ENCODE results near the gene PCDH10. TPM values are rescaled to one million over a fixed set of nuclear protein-coding genes. Genes with fewer than 3 reads are reported as not detected.

The PCDH10 gene, protein sequence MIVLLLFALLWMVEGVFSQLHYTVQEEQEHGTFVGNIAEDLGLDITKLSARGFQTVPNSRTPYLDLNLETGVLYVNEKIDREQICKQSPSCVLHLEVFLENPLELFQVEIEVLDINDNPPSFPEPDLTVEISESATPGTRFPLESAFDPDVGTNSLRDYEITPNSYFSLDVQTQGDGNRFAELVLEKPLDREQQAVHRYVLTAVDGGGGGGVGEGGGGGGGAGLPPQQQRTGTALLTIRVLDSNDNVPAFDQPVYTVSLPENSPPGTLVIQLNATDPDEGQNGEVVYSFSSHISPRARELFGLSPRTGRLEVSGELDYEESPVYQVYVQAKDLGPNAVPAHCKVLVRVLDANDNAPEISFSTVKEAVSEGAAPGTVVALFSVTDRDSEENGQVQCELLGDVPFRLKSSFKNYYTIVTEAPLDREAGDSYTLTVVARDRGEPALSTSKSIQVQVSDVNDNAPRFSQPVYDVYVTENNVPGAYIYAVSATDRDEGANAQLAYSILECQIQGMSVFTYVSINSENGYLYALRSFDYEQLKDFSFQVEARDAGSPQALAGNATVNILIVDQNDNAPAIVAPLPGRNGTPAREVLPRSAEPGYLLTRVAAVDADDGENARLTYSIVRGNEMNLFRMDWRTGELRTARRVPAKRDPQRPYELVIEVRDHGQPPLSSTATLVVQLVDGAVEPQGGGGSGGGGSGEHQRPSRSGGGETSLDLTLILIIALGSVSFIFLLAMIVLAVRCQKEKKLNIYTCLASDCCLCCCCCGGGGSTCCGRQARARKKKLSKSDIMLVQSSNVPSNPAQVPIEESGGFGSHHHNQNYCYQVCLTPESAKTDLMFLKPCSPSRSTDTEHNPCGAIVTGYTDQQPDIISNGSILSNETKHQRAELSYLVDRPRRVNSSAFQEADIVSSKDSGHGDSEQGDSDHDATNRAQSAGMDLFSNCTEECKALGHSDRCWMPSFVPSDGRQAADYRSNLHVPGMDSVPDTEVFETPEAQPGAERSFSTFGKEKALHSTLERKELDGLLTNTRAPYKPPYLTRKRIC
- polyA plus RNA-seq (2013): 0.01 TPM

- Histone ChIP-seq H3K9me3 (ENCODE audit: control extremely low read depth in 1 of 5, control insufficient read depth in 4 of 5, insufficient read depth in 2 of 5, low read depth in 1 of 5, low read length in 4 of 5) (no peaks in the 10 kb centered on the region), H3K27me3 (replicated peaks in 2 of 5; ENCODE audit: control insufficient read depth in 4 of 5, insufficient read depth in 5 of 5, low read length in 4 of 5) (peaks cover 18 to 100% (median 69%) of the 10 kb centered on the region in 5 experiments), H3K27ac (ENCODE audit: insufficient read depth in 1 of 2, low read depth in 1 of 2, low read length in 2 of 2, poor library complexity in 1 of 2, severe bottlenecking in 2 of 2) (no peak within 1 kb of the TSS), H3K4me1 (ENCODE audit: control extremely low read depth in 1 of 4, control insufficient read depth in 4 of 4, insufficient read depth in 4 of 4, low read length in 3 of 4) (peaks cover 15 to 69% (median 57%) of the 10 kb centered on the region in 4 experiments), H3K4me3 (ENCODE audit: control insufficient read depth in 1 of 7, extremely low read depth in 1 of 7, insufficient read depth in 4 of 7, low read depth in 2 of 7, low read length in 6 of 7) (peak within 1 kb of the TSS in 6 of 7 experiments; percentile 26 to 71 (median 58)), H3K36me3 (ENCODE audit: control insufficient read depth in 4 of 4, insufficient read depth in 4 of 4, low read length in 3 of 4) (no peaks in the 10 kb centered on the region)
- POLR2A ChIA-PET: no interaction called here
- CTCF ChIA-PET: interaction anchor here (0.7 kb wide), 1 partner anchor 9 kb away, joined by 3 read pairs; no protein-coding TSS in a partner anchor
- peak; percentile 84 to 92 (median 90) for DNase-seq
- under 1% methylated on average over 20 of the region's 38 CpGs for WGBS (ENCODE audit: insufficient coverage)
Measured at GRCh38 chr4:133148690-133149363, at the start of gene PCDH10. TSS of gene PCDH10 (plus strand) at chr4:133149294. CDS start at chr4:133150141, 847 bp downstream.

DNA sequence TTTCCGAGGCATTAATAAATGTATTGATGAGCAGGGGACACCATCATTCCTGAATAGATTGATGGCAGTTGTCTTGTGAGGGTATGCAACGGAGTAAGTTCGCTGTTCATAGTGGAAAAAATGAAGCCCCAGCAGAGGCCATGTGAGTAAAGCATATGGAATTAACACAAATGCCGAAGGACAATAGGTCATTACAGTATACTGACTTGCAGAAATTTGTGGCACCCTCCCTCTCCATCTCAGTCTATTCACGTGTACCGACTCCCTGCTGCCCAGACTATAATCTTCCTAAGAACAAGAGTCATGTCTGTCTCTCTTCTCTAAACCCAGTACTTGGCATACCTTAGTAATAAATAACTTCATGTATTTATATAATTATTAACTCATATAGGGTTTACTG lies 47.1 kb upstream of the PCDH10 start:
- no peak overlapping the region for H3K4me3 ChIP-seq (ENCODE audit: control insufficient read depth in 1 of 7, extremely low read depth in 1 of 7, insufficient read depth in 4 of 7, low read depth in 2 of 7, low read length in 6 of 7)
- H3K27ac ChIP-seq (ENCODE audit: insufficient read depth in 1 of 2, low read depth in 1 of 2, low read length in 2 of 2, poor library complexity in 1 of 2, severe bottlenecking in 2 of 2): no peak overlapping the region
- H3K27me3 ChIP-seq (replicated peaks in 2 of 5; ENCODE audit: control insufficient read depth in 4 of 5, insufficient read depth in 5 of 5, low read length in 4 of 5): no peaks in the 10 kb centered on the region
- 98% methylated on average over 4 of the region's 6 CpGs for WGBS (ENCODE audit: insufficient coverage)
- no peak for DNase-seq
- ChIA-PET POLR2A (no interaction called here), CTCF (no interaction called here)
- H3K9me3 ChIP-seq (ENCODE audit: control extremely low read depth in 1 of 5, control insufficient read depth in 4 of 5, insufficient read depth in 2 of 5, low read depth in 1 of 5, low read length in 4 of 5): no peaks in the 10 kb centered on the region
- H3K36me3 ChIP-seq (ENCODE audit: control insufficient read depth in 4 of 4, insufficient read depth in 4 of 4, low read length in 3 of 4): no peaks in the 10 kb centered on the region
- H3K4me1 ChIP-seq (ENCODE audit: control extremely low read depth in 1 of 4, control insufficient read depth in 4 of 4, insufficient read depth in 4 of 4, low read length in 3 of 4): no peaks in the 10 kb centered on the region

- WGBS (ENCODE audit: insufficient coverage): 86% methylated on average over 2 of the region's 4 CpGs
- no peak overlapping the region for H3K27ac ChIP-seq (ENCODE audit: insufficient read depth in 1 of 2, low read depth in 1 of 2, low read length in 2 of 2, poor library complexity in 1 of 2, severe bottlenecking in 2 of 2)
- H3K9me3 ChIP-seq (ENCODE audit: control extremely low read depth in 1 of 5, control insufficient read depth in 4 of 5, insufficient read depth in 2 of 5, low read depth in 1 of 5, low read length in 4 of 5): no peaks in the 10 kb centered on the region
- no peak overlapping the region for H3K4me3 ChIP-seq (ENCODE audit: control insufficient read depth in 1 of 7, extremely low read depth in 1 of 7, insufficient read depth in 4 of 7, low read depth in 2 of 7, low read length in 6 of 7)
- ChIA-PET CTCF (interaction anchor here (1.0 kb wide), 1 partner anchor 8 kb away, joined by 3 read pairs; no protein-coding TSS in a partner anchor), POLR2A (no interaction called here)
- no peaks in the 10 kb centered on the region for H3K27me3 ChIP-seq (replicated peaks in 2 of 5; ENCODE audit: control insufficient read depth in 4 of 5, insufficient read depth in 5 of 5, low read length in 4 of 5)
- no peaks in the 10 kb centered on the region for H3K36me3 ChIP-seq (ENCODE audit: control insufficient read depth in 4 of 4, insufficient read depth in 4 of 4, low read length in 3 of 4)
- H3K4me1 ChIP-seq (ENCODE audit: control extremely low read depth in 1 of 4, control insufficient read depth in 4 of 4, insufficient read depth in 4 of 4, low read length in 3 of 4): no peaks in the 10 kb centered on the region
- DNase-seq: no peak
Measured at GRCh38 chr4:133102612-133103409, 46.3 kb upstream of the PCDH10 start.

DNA sequence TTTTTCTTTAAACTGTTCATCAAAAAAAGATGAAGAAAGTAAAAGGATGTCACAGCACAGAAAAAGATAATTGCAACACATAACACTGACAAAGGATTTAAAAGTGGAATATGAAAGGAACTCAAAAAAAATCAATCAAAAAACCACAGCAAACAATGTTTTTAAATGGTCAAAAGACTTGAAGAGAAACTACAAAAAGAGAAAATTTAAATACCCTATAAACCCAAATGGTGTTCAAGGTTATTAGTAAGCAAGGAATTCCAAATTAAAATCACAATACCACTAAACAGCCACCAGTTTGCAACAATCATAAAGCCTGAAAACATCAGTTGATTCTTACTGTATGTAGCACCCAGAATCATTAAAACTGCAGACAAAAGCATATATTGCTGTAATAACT lies 36.5 kb upstream of the PCDH10 start:
- Histone ChIP-seq H3K9me3 (ENCODE audit: control extremely low read depth in 1 of 5, control insufficient read depth in 4 of 5, insufficient read depth in 2 of 5, low read depth in 1 of 5, low read length in 4 of 5) (no peaks in the 10 kb centered on the region), H3K4me3 (ENCODE audit: control insufficient read depth in 1 of 7, extremely low read depth in 1 of 7, insufficient read depth in 4 of 7, low read depth in 2 of 7, low read length in 6 of 7) (no peak overlapping the region), H3K4me1 (ENCODE audit: control extremely low read depth in 1 of 4, control insufficient read depth in 4 of 4, insufficient read depth in 4 of 4, low read length in 3 of 4) (no peaks in the 10 kb centered on the region), H3K27ac (ENCODE audit: insufficient read depth in 1 of 2, low read depth in 1 of 2, low read length in 2 of 2, poor library complexity in 1 of 2, severe bottlenecking in 2 of 2) (no peak overlapping the region), H3K36me3 (ENCODE audit: control insufficient read depth in 4 of 4, insufficient read depth in 4 of 4, low read length in 3 of 4) (no peaks in the 10 kb centered on the region), H3K27me3 (replicated peaks in 2 of 5; ENCODE audit: control insufficient read depth in 4 of 5, insufficient read depth in 5 of 5, low read length in 4 of 5) (no peaks in the 10 kb centered on the region)
- POLR2A ChIA-PET: no interaction called here
- CTCF ChIA-PET: no interaction called here
- DNase-seq: no peak

GRCh38 chr4:133124746-133125145 lies 24.3 kb upstream of the PCDH10 start:
- no peak for DNase-seq
- H3K36me3 ChIP-seq (ENCODE audit: control insufficient read depth in 4 of 4, insufficient read depth in 4 of 4, low read length in 3 of 4): no peaks in the 10 kb centered on the region
- H3K4me3 ChIP-seq (ENCODE audit: control insufficient read depth in 1 of 7, extremely low read depth in 1 of 7, insufficient read depth in 4 of 7, low read depth in 2 of 7, low read length in 6 of 7): no peak overlapping the region
- H3K4me1 ChIP-seq (ENCODE audit: control extremely low read depth in 1 of 4, control insufficient read depth in 4 of 4, insufficient read depth in 4 of 4, low read length in 3 of 4): no peaks in the 10 kb centered on the region
- H3K9me3 ChIP-seq (ENCODE audit: control extremely low read depth in 1 of 5, control insufficient read depth in 4 of 5, insufficient read depth in 2 of 5, low read depth in 1 of 5, low read length in 4 of 5): no peaks in the 10 kb centered on the region
- 100% methylated on average over 1 of the region's 1 CpG for WGBS (ENCODE audit: insufficient coverage)
- CTCF ChIA-PET: no interaction called here
- no peak overlapping the region for H3K27ac ChIP-seq (ENCODE audit: insufficient read depth in 1 of 2, low read depth in 1 of 2, low read length in 2 of 2, poor library complexity in 1 of 2, severe bottlenecking in 2 of 2)
- POLR2A ChIA-PET: no interaction called here
- peaks cover 0 to 2% (median 0%) of the 10 kb centered on the region in 5 experiments for H3K27me3 ChIP-seq (replicated peaks in 2 of 5; ENCODE audit: control insufficient read depth in 4 of 5, insufficient read depth in 5 of 5, low read length in 4 of 5)

- peaks cover 0 to 4% (median 0%) of the 10 kb centered on the region in 5 experiments for H3K27me3 ChIP-seq (replicated peaks in 2 of 5; ENCODE audit: control insufficient read depth in 4 of 5, insufficient read depth in 5 of 5, low read length in 4 of 5)
- ChIA-PET POLR2A (no interaction called here), CTCF (no interaction called here)
- no peaks in the 10 kb centered on the region for H3K4me1 ChIP-seq (ENCODE audit: control extremely low read depth in 1 of 4, control insufficient read depth in 4 of 4, insufficient read depth in 4 of 4, low read length in 3 of 4)
- no peaks in the 10 kb centered on the region for H3K36me3 ChIP-seq (ENCODE audit: control insufficient read depth in 4 of 4, insufficient read depth in 4 of 4, low read length in 3 of 4)
- no peak for DNase-seq
- no peak overlapping the region for H3K27ac ChIP-seq (ENCODE audit: insufficient read depth in 1 of 2, low read depth in 1 of 2, low read length in 2 of 2, poor library complexity in 1 of 2, severe bottlenecking in 2 of 2)
- no peaks in the 10 kb centered on the region for H3K9me3 ChIP-seq (ENCODE audit: control extremely low read depth in 1 of 5, control insufficient read depth in 4 of 5, insufficient read depth in 2 of 5, low read depth in 1 of 5, low read length in 4 of 5)
- H3K4me3 ChIP-seq (ENCODE audit: control insufficient read depth in 1 of 7, extremely low read depth in 1 of 7, insufficient read depth in 4 of 7, low read depth in 2 of 7, low read length in 6 of 7): no peak overlapping the region
- WGBS (ENCODE audit: insufficient coverage): no CpG with 5 or more reads among the region's 3 CpGs
Measured at GRCh38 chr4:133127500-133127899, 21.6 kb upstream of the PCDH10 start.
